GM21529 (cell line): ENCODE results near the gene GPR3.
"Not testable (repeated sequence)": the region's sequence is repeated elsewhere in the genome, so short reads cannot be mapped to it uniquely, and the experiment has no call there.

Source experiments
- ATAC-seq: cut with Tn5 transposase; IDR thresholded peaks from one replicate; pipeline ENCODE4 v1.9.1; 2021; ENCODE audit not compliant: unreplicated experiment

GPR3 gene

GRCh38 chr1:27418326-27419185, 26.1 kb downstream of the GPR3 start:
- peak; percentile 68 for ATAC-seq

GRCh38 chr1:27423709-27424108, 31.3 kb downstream of the GPR3 start:
- no peak for ATAC-seq

- ATAC-seq = no peak
These were observed 34.9 kb downstream of the GPR3 start for GRCh38 chr1:27427329-27427728.

GRCh38 chr1:27427816-27428315, 35.4 kb downstream of the GPR3 start:
- ATAC-seq = no peak

- ATAC-seq = no peak
These were observed 36.0 kb downstream of the GPR3 start for GRCh38 chr1:27428316-27429028.

- no peak for ATAC-seq
These were observed 36.6 kb downstream of the GPR3 start for GRCh38 chr1:27429029-27429425.

GRCh38 chr1:27430903-27431600, 38.6 kb downstream of the GPR3 start:
- no peak for ATAC-seq

GRCh38 chr1:27431601-27431940, 39.1 kb downstream of the GPR3 start:
- no peak for ATAC-seq

- ATAC-seq = not testable (repeated sequence)
These were observed 40.3 kb downstream of the GPR3 start for GRCh38 chr1:27432725-27433124.

- ATAC-seq = no peak
These were observed 41.3 kb downstream of the GPR3 start for GRCh38 chr1:27433706-27434105.

GRCh38 chr1:27435566-27436203, 43.3 kb downstream of the GPR3 start:
- ATAC-seq = no peak

GRCh38 chr1:27436204-27437159, 44.1 kb downstream of the GPR3 start:
- peak; percentile 45 for ATAC-seq

- no peak for ATAC-seq
These were observed 46.2 kb downstream of the GPR3 start for GRCh38 chr1:27438621-27439061.

GRCh38 chr1:27439150-27439549, 46.7 kb downstream of the GPR3 start:
- no peak for ATAC-seq

- no peak for ATAC-seq
These were observed 52.2 kb downstream of the GPR3 start for GRCh38 chr1:27444632-27445031.
